Measurements from ENCODE around the gene MED22.
"Not testable (repeated sequence)": the region's sequence is repeated elsewhere in the genome, so short reads cannot be mapped to it uniquely, and the experiment has no call there.

Gene MED22

GRCh38 chr9:133320421-133320881, 27.5 kb downstream of the MED22 start:
- TF ChIP-seq SNAI2 (CRISPR knock-in tag; IDR thresholded peaks at IDR 0.05) = no peak
- no peak for TF ChIP-seq POU6F1 (CRISPR knock-in tag; IDR thresholded peaks at IDR 0.05; ENCODE audit: borderline replicate concordance, low read depth)
- no peak for TF ChIP-seq RARB (CRISPR knock-in tag; IDR thresholded peaks at IDR 0.05)
- no peak for TF ChIP-seq TCF4 (CRISPR knock-in tag; IDR thresholded peaks at IDR 0.05; ENCODE audit: borderline replicate concordance)
- TF ChIP-seq ARNTL (CRISPR knock-in tag; IDR thresholded peaks at IDR 0.05; ENCODE audit: borderline replicate concordance, low read depth) = no peak
- no peak for TF ChIP-seq ZFP3 (CRISPR knock-in tag; IDR thresholded peaks at IDR 0.05)
- TF ChIP-seq CSRNP3 (CRISPR knock-in tag; IDR thresholded peaks at IDR 0.05) = no peak
- TF ChIP-seq GLIS3 (CRISPR knock-in tag; IDR thresholded peaks at IDR 0.05) = no peak
- TF ChIP-seq ZNF565 (CRISPR knock-in tag; conservative IDR thresholded peaks at IDR 0.05; ENCODE audit: low read depth) = no peak
- TF ChIP-seq ZNF8 (CRISPR knock-in tag; IDR thresholded peaks at IDR 0.05) = no peak
- no peak for TF ChIP-seq TSHZ2 (CRISPR knock-in tag; IDR thresholded peaks at IDR 0.05)
- no peak for TF ChIP-seq TOX (CRISPR knock-in tag; IDR thresholded peaks at IDR 0.05; ENCODE audit: borderline replicate concordance)
- TF ChIP-seq PATZ1 (CRISPR knock-in tag; IDR thresholded peaks at IDR 0.05; ENCODE audit: borderline replicate concordance) = no peak
- no peak for TF ChIP-seq OSR1 (CRISPR knock-in tag; IDR thresholded peaks at IDR 0.05)
- no peak; the same call in 2 of the 3 replicates for ATAC-seq

GRCh38 chr9:133317551-133317950, 30.4 kb downstream of the MED22 start:
- ATAC-seq = not testable (repeated sequence)

GRCh38 chr9:133315997-133316396, 31.9 kb downstream of the MED22 start:
- no peak for ATAC-seq
- TF ChIP-seq ZNF70 (CRISPR knock-in tag; IDR thresholded peaks at IDR 0.05) (no peak), ESRRG (CRISPR knock-in tag; IDR thresholded peaks at IDR 0.05) (no peak), POU6F1 (CRISPR knock-in tag; IDR thresholded peaks at IDR 0.05; ENCODE audit: borderline replicate concordance, low read depth) (no peak), SNAI2 (CRISPR knock-in tag; IDR thresholded peaks at IDR 0.05) (no peak), ZFP3 (CRISPR knock-in tag; IDR thresholded peaks at IDR 0.05) (no peak), ZFP30 (CRISPR knock-in tag; IDR thresholded peaks at IDR 0.05) (no peak), PPARA (CRISPR knock-in tag; IDR thresholded peaks at IDR 0.05; ENCODE audit: borderline replicate concordance) (no peak), OSR1 (CRISPR knock-in tag; IDR thresholded peaks at IDR 0.05) (no peak), BACH2 (CRISPR knock-in tag; IDR thresholded peaks at IDR 0.05; ENCODE audit: borderline replicate concordance) (no peak), PATZ1 (CRISPR knock-in tag; IDR thresholded peaks at IDR 0.05; ENCODE audit: borderline replicate concordance) (no peak), ZNF8 (CRISPR knock-in tag; IDR thresholded peaks at IDR 0.05) (no peak), GLIS3 (CRISPR knock-in tag; IDR thresholded peaks at IDR 0.05) (no peak), CSDC2 (CRISPR knock-in tag; IDR thresholded peaks at IDR 0.05) (no peak), TSHZ2 (CRISPR knock-in tag; IDR thresholded peaks at IDR 0.05) (no peak), TOX (CRISPR knock-in tag; IDR thresholded peaks at IDR 0.05; ENCODE audit: borderline replicate concordance) (no peak), CSRNP3 (CRISPR knock-in tag; IDR thresholded peaks at IDR 0.05) (no peak)
